Bronchus fibroblast of lung (primary cell): ENCODE measurements around the gene OR1A2. TPM values are rescaled to one million over a fixed set of nuclear protein-coding genes. Genes with fewer than 3 reads are reported as not detected.

Experiments used
- total RNA-seq: library from RNA; depleted of rRNA; stranded (reverse); fragments of >200 nt; gene quantifications from 2 replicates; pipeline ENCODE4 v1.2.3, GENCODE V29; 2015

The OR1A2 gene
- not detected in 2 replicates for total RNA-seq

GRCh38 chr17:3197219-3197618, at the start of gene OR1A2:
Gene OR1A2 (plus strand): TSS chr17:3197519. CDS start chr17:3197519, 0 bp downstream.

GRCh38 chr17:3207367-3207766, 10.0 kb downstream of the OR1A2 start, which contains the start of gene OR1A1:
Gene OR1A1 (plus strand): TSS chr17:3207667. CDS start chr17:3215621, 7,954 bp downstream.

Other genes with a start within 250 kb of the OR1A2 start
- not detected in 2 replicates for gene OR1D5, start 133.9 kb upstream of the OR1A2 start, total RNA-seq
- not detected in 2 replicates for gene OR1D2, start 93.1 kb upstream of the OR1A2 start, total RNA-seq
- not detected in 2 replicates for gene OR1G1, start 70.0 kb upstream of the OR1A2 start, total RNA-seq
- gene OR1A1, start 10.1 kb downstream of the OR1A2 start, total RNA-seq = not detected in 2 replicates
- gene OR3A1, start 100.8 kb downstream of the OR1A2 start, total RNA-seq = not detected in 2 replicates
- gene OR3A2, start 188.8 kb downstream of the OR1A2 start, total RNA-seq = not detected in 2 replicates
- not detected in 2 replicates for gene OR1E1, start 200.9 kb downstream of the OR1A2 start, total RNA-seq
- not detected in 2 replicates for gene OR3A3, start 213.9 kb downstream of the OR1A2 start, total RNA-seq
- gene OR1E2, start 236.3 kb downstream of the OR1A2 start, total RNA-seq = not detected in 2 replicates